Omental fat pad (tissue), 4 donors: ENCODE results near the gene RIC1. TPM values are rescaled to one million over a fixed set of nuclear protein-coding genes. Genes with fewer than 3 reads are reported as not detected.
"Not testable (repeated sequence)": the region's sequence is repeated elsewhere in the genome, so short reads cannot be mapped to it uniquely, and the experiment has no call there.

ENCODE experiments used
- ATAC-seq: fragments of 150-250 bp; one replicate; pipeline ENCODE4 v1.9.1; 2016; ENCODE audit warnings: mild to moderate bottlenecking, moderate library complexity; ENCODE audit not compliant: low FRiP score
- DNase-seq: peaks from one replicate; pipeline ENCODE4 v3.0.0-alpha.2; 2019; ENCODE audit warnings: low spot score
- CTCF ChIP-seq, 3 donors: fragments of 450-650 bp; IDR thresholded peaks; one replicate each; pipeline ENCODE4 v1.5.1; 2016 to 2017; ENCODE audit warnings: antibody characterized with exemption in 3 of 3, mild to moderate bottlenecking in 3 of 3, moderate library complexity in 2 of 3
- total RNA-seq, 4 donors: library from RNA; depleted of rRNA; stranded (reverse); fragments of >200 nt; gene quantifications; one replicate each; pipeline ENCODE4 v1.1.0, GENCODE V29; 2016

The RIC1 gene
- total RNA-seq, 4 donors from 2014 or later = 27.4 to 62.3 (median 36.1) TPM

GRCh38 chr9:5667391-5667790 lies 38.5 kb downstream of the RIC1 start:
- no peak for DNase-seq
- no peak for ATAC-seq
- TF ChIP-seq CTCF (IDR thresholded peaks at IDR 0.05) = no peak

GRCh38 chr9:5670079-5670478 lies 41.2 kb downstream of the RIC1 start:
- no peak for ATAC-seq
- no peak for TF ChIP-seq CTCF (IDR thresholded peaks at IDR 0.05)
- DNase-seq = no peak

GRCh38 chr9:5671711-5672353 lies 42.9 kb downstream of the RIC1 start:
- TF ChIP-seq CTCF (IDR thresholded peaks at IDR 0.05) = no peak
- DNase-seq = no peak

GRCh38 chr9:5675046-5675445 lies 46.1 kb downstream of the RIC1 start:
- not testable (repeated sequence) for DNase-seq, ATAC-seq

More at GRCh38 chr9:5671711-5672353, 42.9 kb downstream of the RIC1 start:
- ATAC-seq = no peak

GRCh38 chr9:5683591-5683990 lies 54.7 kb downstream of the RIC1 start:
- not testable (repeated sequence) for ATAC-seq, DNase-seq

GRCh38 chr9:5684101-5684500 lies 55.2 kb downstream of the RIC1 start:
- ATAC-seq (no peak), DNase-seq (no peak)
- TF ChIP-seq CTCF (IDR thresholded peaks at IDR 0.05) = no peak

GRCh38 chr9:5688109-5688508 lies 59.2 kb downstream of the RIC1 start:
- no peak for TF ChIP-seq CTCF (IDR thresholded peaks at IDR 0.05)
- ATAC-seq (no peak), DNase-seq (no peak)

- ATAC-seq (no peak), DNase-seq (no peak)
- TF ChIP-seq CTCF (IDR thresholded peaks at IDR 0.05) = no peak
Measured at GRCh38 chr9:5690278-5690677, 61.4 kb downstream of the RIC1 start.
